Measurements from ENCODE around the gene SIN3B.

SIN3B gene

GRCh38 chr19:16807549-16808284 is 21.5 kb upstream of the SIN3B start:
- no peaks in the 10 kb centered on the region for H3K27me3 Mint-ChIP-seq
- ATAC-seq (replicated peaks): no peak
- peaks cover 0 to 7% of the 10 kb centered on the region in 2 donors for H3K9me3 Mint-ChIP-seq
- no peak overlapping the region for H3K4me3 Mint-ChIP-seq
- H3K27ac Mint-ChIP-seq: no peak overlapping the region
- DNase-seq: no peak
- peaks cover 0 to 6% of the 10 kb centered on the region in 2 donors for H3K36me3 Mint-ChIP-seq
- peaks cover 6% of the 10 kb centered on the region in 2 donors for H3K4me1 Mint-ChIP-seq

- DNase-seq: no peak
- peaks cover 4 to 6% of the 10 kb centered on the region in 2 donors for H3K27me3 Mint-ChIP-seq
Measured at GRCh38 chr19:16814526-16815100, 14.6 kb upstream of the SIN3B start.

GRCh38 chr19:16820056-16820455 is 9.1 kb upstream of the SIN3B start:
- Mint-ChIP-seq H3K4me1 (peaks cover 0 to 4% of the 10 kb centered on the region in 2 donors), H3K27me3 (peaks cover 5 to 12% of the 10 kb centered on the region in 2 donors), H3K4me3 (no peak overlapping the region), H3K27ac (no peak overlapping the region), H3K36me3 (peaks cover 0 to 2% of the 10 kb centered on the region in 2 donors), H3K9me3 (peaks cover 4 to 8% of the 10 kb centered on the region in 2 donors)
- no peak for DNase-seq
- ATAC-seq (replicated peaks): no peak

More at GRCh38 chr19:16814526-16815100, 14.6 kb upstream of the SIN3B start:
- Mint-ChIP-seq H3K27ac (no peak overlapping the region), H3K4me1 (no peaks in the 10 kb centered on the region), H3K36me3 (peaks cover 0 to 2% of the 10 kb centered on the region in 2 donors), H3K9me3 (peaks cover 4 to 13% of the 10 kb centered on the region in 2 donors), H3K4me3 (no peak overlapping the region)
- ATAC-seq (replicated peaks): no peak

GRCh38 chr19:16821081-16821480 is 8.1 kb upstream of the SIN3B start:
- peaks cover 7 to 9% of the 10 kb centered on the region in 2 donors for H3K4me1 Mint-ChIP-seq

DNA sequence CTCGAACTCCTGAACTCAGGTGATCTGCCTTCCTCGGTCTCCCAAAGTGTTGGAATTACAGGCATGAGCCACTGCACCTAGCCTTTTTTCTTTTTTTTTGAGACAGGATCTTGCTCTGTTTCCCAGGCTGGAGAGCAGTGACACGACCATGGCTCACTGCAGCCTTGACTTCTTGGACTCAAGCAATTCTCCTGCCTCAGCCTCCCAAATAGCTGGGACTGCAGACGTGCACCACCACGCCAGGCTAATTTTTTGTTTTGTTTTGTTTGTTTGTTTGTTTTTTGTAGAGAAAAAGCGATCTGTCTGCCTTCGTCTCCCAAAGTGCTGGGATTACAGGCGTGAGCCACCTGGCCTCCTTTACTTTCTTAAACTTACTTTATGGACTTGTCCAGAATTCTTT is 6.5 kb upstream of the SIN3B start:
- Mint-ChIP-seq H3K27me3 (peaks cover 22 to 31% of the 10 kb centered on the region in 2 donors), H3K4me1 (peaks cover 8 to 9% of the 10 kb centered on the region in 2 donors), H3K27ac (no peak overlapping the region), H3K36me3 (no peaks in the 10 kb centered on the region), H3K9me3 (no peaks in the 10 kb centered on the region), H3K4me3 (no peak overlapping the region)
- DNase-seq: no peak
- no peak for ATAC-seq (replicated peaks)

More at GRCh38 chr19:16821081-16821480, 8.1 kb upstream of the SIN3B start:
- Mint-ChIP-seq H3K36me3 (no peaks in the 10 kb centered on the region), H3K9me3 (peaks cover 0 to 2% of the 10 kb centered on the region in 2 donors), H3K4me3 (no peak overlapping the region), H3K27me3 (peaks cover 12 to 17% of the 10 kb centered on the region in 2 donors), H3K27ac (no peak overlapping the region)
- ATAC-seq (replicated peaks) (no peak), DNase-seq (no peak)

DNA sequence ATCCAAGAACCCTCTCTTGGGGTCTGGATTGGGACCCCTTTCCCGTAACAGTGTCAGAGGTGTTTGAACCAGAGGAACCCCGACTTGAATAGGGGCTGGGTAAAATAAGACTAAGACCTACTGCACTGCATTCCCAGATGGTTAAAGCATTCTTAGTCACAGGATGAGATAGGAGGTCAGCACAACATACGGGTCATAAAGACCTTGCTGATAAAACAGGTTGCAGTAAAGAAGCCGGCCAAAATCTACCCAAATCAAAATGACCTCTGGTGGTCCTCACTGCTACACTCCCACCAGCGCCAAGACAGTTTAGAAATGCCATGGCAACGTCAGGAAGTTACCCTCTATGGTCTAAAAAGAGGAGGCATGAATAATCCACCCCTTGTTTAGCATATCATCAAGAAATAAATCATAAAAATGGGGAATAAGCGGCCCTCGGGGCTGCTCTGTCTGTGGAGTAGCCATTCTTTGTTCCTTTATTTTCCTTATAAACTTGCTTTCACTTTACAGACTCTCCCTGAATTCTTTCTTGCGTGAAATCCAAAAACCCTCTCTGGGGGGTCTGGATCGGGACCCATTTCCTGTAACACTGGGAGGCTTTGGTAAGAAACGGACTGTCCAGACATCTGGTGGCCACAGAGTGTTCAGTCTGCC is 4.4 kb upstream of the SIN3B start:
- Mint-ChIP-seq H3K4me1 (peaks cover 8 to 10% of the 10 kb centered on the region in 2 donors), H3K4me3 (peak overlapping the region; percentile 45 to 55), H3K36me3 (no peaks in the 10 kb centered on the region), H3K27ac (no peak overlapping the region), H3K9me3 (no peaks in the 10 kb centered on the region), H3K27me3 (peaks cover 22 to 31% of the 10 kb centered on the region in 2 donors)
- ATAC-seq (replicated peaks) (no peak), DNase-seq (no peak)

- Mint-ChIP-seq H3K36me3 (peaks cover 0 to under 1% of the 10 kb centered on the region in 2 donors), H3K27ac (peak overlapping the region; percentile 15), H3K4me1 (peaks cover 11 to 17% of the 10 kb centered on the region in 2 donors), H3K9me3 (no peaks in the 10 kb centered on the region), H3K27me3 (peaks cover 22 to 31% of the 10 kb centered on the region in 2 donors), H3K4me3 (peak overlapping the region; percentile 45 to 55)
- ATAC-seq (replicated peaks) (no peak), DNase-seq (no peak)
Measured at GRCh38 chr19:16825312-16826052, 3.7 kb upstream of the SIN3B start.

GRCh38 chr19:16829822-16830289 is 658 bp downstream of the SIN3B start:
- Mint-ChIP-seq H3K4me1 (peaks cover 31 to 39% of the 10 kb centered on the region in 2 donors), H3K9me3 (no peaks in the 10 kb centered on the region), H3K4me3 (peak overlapping the region; percentile 90 to 91), H3K36me3 (peaks cover 24 to 34% of the 10 kb centered on the region in 2 donors), H3K27ac (peak overlapping the region; percentile 96), H3K27me3 (peaks cover 22 to 27% of the 10 kb centered on the region in 2 donors)
- no peak for DNase-seq
- peak in 1 of 2 donors; percentile 1 for ATAC-seq (replicated peaks)

DNA sequence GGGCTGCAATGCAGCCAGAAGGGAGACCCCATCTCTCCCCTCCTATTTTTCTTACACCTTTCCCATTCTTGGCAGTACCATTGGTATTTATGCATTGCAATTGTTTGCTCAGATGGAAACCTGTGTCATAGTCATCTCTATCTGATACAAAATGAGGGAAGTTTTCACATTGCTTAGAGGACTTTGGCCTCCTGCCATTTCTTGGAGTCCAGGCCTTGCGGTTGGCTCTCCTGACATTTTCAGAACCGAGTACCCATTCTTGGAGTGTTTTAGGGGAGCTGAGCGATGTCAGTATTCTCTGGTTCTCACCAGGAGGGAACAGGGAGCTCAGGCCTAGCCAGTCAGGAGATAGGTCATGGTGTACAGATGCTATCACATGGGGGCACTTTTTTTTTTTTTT is 1.5 kb downstream of the SIN3B start:
- Mint-ChIP-seq H3K9me3 (no peaks in the 10 kb centered on the region), H3K36me3 (peaks cover 25 to 36% of the 10 kb centered on the region in 2 donors), H3K27me3 (peaks cover 14 to 19% of the 10 kb centered on the region in 2 donors), H3K4me1 (peaks cover 25 to 35% of the 10 kb centered on the region in 2 donors), H3K27ac (peak overlapping the region; percentile 20), H3K4me3 (peak overlapping the region; percentile 90 to 91)
- DNase-seq (no peak), ATAC-seq (replicated peaks) (no peak)

DNA sequence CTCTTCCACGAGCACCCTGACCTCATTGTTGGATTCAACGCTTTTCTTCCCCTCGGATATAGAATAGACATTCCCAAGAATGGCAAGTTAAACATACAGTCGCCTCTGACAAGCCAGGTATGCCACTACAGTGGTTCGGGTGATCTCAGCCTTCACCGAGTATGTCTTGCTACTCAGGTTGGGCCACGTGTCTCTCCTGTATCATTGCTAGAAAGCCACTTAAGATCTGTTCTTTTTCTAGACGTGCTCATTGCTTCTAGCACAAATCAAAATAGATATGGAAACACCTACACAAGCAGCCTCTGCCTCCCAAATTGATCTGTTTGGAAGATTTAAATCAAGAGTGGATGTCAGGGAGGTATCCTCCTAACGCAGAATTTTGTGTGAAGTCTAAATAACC is 2.3 kb downstream of the SIN3B start:
- H3K36me3 Mint-ChIP-seq: peaks cover 28 to 44% of the 10 kb centered on the region in 2 donors
- no peak for ATAC-seq (replicated peaks)
- H3K27me3 Mint-ChIP-seq: peaks cover 9 to 11% of the 10 kb centered on the region in 2 donors
- no peak for DNase-seq
- H3K27ac Mint-ChIP-seq: no peak overlapping the region
- H3K9me3 Mint-ChIP-seq: no peaks in the 10 kb centered on the region
- H3K4me1 Mint-ChIP-seq: peaks cover 32 to 43% of the 10 kb centered on the region in 2 donors
- no peak overlapping the region for H3K4me3 Mint-ChIP-seq

DNA sequence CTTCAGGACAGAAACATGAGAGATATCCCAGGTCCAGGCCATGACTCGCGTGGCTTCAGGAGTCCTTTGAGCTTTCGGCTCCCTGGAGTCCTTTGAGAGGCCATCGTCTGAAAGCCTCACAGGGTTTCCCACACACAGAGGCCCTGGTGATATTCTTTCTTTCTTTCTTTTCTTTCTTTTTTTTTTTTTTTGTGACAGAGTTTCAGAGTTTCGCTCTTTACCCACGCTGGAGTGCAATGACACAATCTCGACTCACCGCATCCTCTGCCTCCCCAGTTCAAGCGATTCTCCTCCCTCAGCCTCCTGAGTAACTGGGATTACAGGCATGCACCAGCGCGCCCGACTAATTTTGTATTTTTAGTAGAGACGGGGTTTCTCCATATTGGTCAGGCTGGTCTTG is 5.5 kb downstream of the SIN3B start:
- no peak overlapping the region for H3K4me3 Mint-ChIP-seq
- H3K4me1 Mint-ChIP-seq: peaks cover 44 to 55% of the 10 kb centered on the region in 2 donors
- DNase-seq: no peak

DNA sequence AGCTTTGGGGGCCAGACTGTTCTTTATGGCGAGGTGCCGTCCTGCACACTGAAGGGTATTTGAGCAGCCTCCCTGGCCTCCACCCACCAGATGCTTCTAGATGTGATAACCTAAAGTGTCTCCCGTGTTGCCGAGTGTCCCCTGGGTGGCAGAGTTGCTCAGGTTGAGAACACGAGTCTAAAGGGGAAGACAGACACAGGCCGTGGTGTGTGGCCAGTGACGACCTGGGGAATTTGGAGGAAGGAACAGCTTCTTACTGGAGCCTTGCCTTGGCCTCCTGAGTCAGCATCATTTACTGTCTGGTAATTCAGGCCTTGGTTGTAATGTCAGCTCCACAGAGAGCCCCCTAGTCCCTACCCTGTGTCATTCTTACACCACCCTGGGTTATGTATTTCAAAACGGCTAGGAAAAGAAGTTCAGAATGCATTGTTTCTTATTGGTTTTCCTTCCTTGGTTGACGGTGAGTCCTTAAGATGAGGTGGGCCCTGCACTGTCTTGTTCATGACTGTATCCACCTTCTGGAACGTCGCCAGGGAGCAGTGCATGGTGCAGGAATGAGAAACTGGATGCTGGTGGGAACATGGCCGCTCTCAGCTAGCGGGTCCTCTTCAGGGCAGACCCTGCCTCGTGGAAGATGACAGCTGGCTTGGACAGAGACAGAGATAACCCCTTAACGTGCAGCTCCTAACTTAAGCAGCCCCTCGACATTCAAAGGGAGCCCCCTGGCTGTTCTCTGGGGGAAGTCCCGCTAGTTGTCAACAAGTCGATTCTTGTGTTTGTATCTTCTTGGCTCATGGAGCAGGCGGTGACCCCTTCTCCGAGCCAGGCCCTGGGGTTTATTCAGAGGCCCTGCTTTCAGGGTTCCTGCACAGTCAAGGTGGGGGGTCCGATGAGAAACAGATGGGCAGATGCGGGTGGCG is 7.2 kb downstream of the SIN3B start:
- no peaks in the 10 kb centered on the region for H3K27me3 Mint-ChIP-seq
- peak; percentile 72 for DNase-seq
- H3K4me1 Mint-ChIP-seq: peaks cover 37 to 40% of the 10 kb centered on the region in 2 donors
- H3K36me3 Mint-ChIP-seq: peaks cover 61 to 72% of the 10 kb centered on the region in 2 donors
- peak; percentile 93 to 94 for ATAC-seq (replicated peaks)
- H3K27ac Mint-ChIP-seq: peak overlapping the region; percentile 76
- peak overlapping the region in 1 of 2 donors; percentile 30 for H3K4me3 Mint-ChIP-seq
- no peaks in the 10 kb centered on the region for H3K9me3 Mint-ChIP-seq

More for the DNA sequence above, 5.5 kb downstream of the SIN3B start:
- peaks cover 53 to 70% of the 10 kb centered on the region in 2 donors for H3K36me3 Mint-ChIP-seq
- ATAC-seq (replicated peaks): no peak
- no peaks in the 10 kb centered on the region for H3K9me3 Mint-ChIP-seq
- H3K27me3 Mint-ChIP-seq: no peaks in the 10 kb centered on the region
- H3K27ac Mint-ChIP-seq: no peak overlapping the region

GRCh38 chr19:16837035-16837362 is 7.8 kb downstream of the SIN3B start:
- DNase-seq: no peak
- Mint-ChIP-seq H3K4me3 (no peak overlapping the region), H3K36me3 (peaks cover 57 to 69% of the 10 kb centered on the region in 2 donors), H3K27me3 (no peaks in the 10 kb centered on the region), H3K27ac (peak overlapping the region; percentile 76), H3K9me3 (no peaks in the 10 kb centered on the region), H3K4me1 (peaks cover 34 to 36% of the 10 kb centered on the region in 2 donors)
- no peak for ATAC-seq (replicated peaks)

Data from stimulated activated naive B cell treated with anti-CD40 and anti-IgM and Interleukin-4, amounts not matched to agents 10 μg/mL and 1 μg/mL and 100 μg/mL, for 72 hours (primary cell).